LNCAP (cell line): ENCODE measurements around the gene COL18A1.

ENCODE experiments used
- TF ChIP-seq, protein P1 (sequence below): fragments of 450-650 bp; IDR thresholded peaks from 2 replicates; pipeline ENCODE4 v1.5.1; 2017; ENCODE audit warnings: mild to moderate bottlenecking

Gene COL18A1

DNA sequence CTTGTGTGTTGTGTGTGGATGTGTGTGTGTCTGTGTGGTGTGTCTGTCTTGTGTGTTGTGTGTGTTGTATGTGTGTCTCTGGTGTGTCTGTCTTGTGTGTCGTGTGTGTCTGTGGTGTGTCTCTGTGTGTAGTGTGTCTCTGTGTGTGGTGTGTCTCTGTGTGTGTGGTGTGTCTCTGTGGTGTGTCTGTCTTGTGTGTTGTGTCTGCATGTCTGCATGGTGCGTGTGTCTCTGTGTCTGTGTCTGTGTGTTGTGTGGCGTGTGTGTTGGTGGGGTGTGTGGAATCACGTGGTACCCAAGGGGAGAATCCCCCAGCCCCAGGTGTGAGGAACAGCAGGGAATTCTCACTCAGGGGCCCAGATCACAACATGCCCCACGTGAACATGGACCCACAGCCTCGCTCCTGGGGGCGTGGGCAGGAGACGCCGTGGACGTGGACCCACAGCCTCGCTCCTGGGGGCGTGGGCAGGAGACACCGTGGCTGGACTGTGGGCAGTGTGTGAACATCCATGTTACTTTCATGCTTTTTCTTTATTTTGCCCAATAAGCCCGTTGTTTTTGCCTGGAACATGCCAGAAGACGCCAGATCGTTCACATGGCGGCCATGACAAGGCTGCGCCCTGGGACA, 69.5 kb downstream of the COL18A1 start:
- TF ChIP-seq, protein P1, sequence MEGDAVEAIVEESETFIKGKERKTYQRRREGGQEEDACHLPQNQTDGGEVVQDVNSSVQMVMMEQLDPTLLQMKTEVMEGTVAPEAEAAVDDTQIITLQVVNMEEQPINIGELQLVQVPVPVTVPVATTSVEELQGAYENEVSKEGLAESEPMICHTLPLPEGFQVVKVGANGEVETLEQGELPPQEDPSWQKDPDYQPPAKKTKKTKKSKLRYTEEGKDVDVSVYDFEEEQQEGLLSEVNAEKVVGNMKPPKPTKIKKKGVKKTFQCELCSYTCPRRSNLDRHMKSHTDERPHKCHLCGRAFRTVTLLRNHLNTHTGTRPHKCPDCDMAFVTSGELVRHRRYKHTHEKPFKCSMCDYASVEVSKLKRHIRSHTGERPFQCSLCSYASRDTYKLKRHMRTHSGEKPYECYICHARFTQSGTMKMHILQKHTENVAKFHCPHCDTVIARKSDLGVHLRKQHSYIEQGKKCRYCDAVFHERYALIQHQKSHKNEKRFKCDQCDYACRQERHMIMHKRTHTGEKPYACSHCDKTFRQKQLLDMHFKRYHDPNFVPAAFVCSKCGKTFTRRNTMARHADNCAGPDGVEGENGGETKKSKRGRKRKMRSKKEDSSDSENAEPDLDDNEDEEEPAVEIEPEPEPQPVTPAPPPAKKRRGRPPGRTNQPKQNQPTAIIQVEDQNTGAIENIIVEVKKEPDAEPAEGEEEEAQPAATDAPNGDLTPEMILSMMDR: no peak

DNA sequence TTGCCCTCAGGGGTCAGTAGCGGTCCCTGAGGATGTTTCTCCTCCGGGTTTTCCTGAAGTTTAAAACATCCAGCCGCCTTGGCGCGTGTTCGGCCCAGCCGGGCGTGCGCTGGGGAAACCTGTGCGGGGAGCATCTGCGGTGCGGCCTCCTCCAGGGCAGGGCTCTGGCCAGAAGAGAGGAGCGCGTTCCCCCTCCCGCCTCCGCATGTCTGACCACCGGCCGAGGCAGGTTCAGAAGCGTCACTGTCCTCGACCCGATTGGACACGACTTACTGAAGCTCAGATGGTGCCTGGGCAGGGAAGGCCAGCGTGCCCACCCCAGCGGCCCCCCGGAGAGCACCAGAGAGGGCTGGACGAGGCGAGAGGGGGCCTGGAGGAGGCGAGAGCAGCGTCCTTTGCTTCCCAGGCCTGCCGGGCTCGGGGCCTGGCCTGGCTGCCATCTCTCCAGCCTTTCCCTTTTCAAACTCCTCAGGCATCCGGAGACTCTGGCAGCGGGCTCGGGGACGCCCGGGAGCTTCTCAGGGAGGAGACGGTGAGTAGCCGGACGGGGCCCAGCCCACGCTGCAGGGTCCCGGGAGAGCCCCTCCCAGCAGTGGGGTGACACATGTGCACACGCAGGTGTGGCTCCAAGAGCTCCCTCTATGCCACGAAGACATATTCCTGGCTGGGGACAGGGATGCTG, 70.2 kb downstream of the COL18A1 start:
- TF ChIP-seq, protein P1: no peak

DNA sequence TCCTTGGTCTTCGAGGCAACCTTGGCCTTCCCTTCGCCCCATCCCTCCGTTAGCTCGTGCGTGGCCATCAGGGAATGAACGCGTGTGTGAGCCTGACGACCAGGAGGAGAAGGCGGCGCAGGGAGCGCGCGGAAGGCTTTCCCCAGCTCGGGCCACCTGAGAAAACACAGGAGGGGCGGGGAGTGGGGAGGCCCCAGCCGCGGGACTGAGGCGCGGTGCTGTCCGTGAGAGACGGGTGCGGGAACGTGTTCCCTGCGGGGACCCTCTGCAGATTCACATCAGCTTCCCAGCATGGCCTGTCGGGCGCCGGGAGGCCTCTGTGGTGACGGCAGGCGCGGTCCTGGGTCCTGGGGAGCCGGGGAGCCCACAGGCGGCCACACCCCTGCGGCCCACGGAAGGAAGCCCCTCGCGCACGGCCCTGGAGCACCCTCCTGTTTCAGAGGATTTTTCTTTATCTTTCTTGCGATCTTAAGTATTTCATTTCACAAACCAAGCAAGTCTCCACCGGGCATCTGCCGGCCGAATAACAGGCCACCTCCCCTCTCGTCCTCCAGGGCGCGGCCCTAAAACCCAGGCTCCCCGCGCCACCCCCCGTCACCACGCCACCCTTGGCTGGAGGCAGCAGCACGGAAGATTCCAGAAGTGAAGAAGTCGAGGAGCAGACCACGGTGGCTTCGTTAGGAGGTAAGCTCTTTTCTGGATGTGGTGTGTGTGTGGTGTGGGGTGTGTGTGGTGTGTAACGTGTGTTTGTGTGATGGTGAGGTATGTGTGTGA, 71.0 kb downstream of the COL18A1 start:
- TF ChIP-seq, protein P1: no peak

DNA sequence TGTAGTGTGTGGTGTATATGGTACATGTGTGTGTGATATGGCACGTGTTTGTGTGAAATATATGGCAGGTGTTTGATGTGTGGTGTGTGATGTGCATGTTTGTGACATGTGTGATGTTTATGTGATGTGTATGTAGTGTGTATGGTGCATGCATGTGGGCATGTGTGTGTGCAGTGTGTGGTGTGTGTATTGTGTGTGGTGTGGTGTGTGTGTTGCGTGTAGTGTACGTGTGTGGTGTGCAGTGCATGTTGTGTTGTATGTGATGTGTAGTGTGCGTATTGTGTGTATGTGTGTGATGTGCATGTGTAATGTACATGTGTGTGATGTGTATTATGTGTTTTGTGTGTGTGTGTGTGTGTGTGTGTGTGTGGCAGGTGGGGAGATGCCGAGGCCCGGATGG, 71.6 kb downstream of the COL18A1 start:
- TF ChIP-seq, protein P1: no peak

- TF ChIP-seq, protein P1: no peak
Measured at GRCh38 chr21:45477176-45478114, 72.5 kb downstream of the COL18A1 start.

- TF ChIP-seq, protein P1: peak; percentile 83
Measured at GRCh38 chr21:45478115-45478801, 73.3 kb downstream of the COL18A1 start.
